HG03103 (cell line): ENCODE data around the gene HOXB2.

Experiments used
- ATAC-seq: cut with Tn5 transposase; IDR thresholded peaks from one replicate; pipeline ENCODE4 v1.9.1; 2021; ENCODE audit warnings: low read depth; ENCODE audit not compliant: unreplicated experiment

The HOXB2 gene

GRCh38 chr17:48579760-48580554 is 35.0 kb upstream of the HOXB2 start:
- no peak for ATAC-seq

GRCh38 chr17:48579471-48579759 is 34.5 kb upstream of the HOXB2 start:
- no peak for ATAC-seq

GRCh38 chr17:48578616-48579470 is 33.9 kb upstream of the HOXB2 start:
- no peak for ATAC-seq

DNA sequence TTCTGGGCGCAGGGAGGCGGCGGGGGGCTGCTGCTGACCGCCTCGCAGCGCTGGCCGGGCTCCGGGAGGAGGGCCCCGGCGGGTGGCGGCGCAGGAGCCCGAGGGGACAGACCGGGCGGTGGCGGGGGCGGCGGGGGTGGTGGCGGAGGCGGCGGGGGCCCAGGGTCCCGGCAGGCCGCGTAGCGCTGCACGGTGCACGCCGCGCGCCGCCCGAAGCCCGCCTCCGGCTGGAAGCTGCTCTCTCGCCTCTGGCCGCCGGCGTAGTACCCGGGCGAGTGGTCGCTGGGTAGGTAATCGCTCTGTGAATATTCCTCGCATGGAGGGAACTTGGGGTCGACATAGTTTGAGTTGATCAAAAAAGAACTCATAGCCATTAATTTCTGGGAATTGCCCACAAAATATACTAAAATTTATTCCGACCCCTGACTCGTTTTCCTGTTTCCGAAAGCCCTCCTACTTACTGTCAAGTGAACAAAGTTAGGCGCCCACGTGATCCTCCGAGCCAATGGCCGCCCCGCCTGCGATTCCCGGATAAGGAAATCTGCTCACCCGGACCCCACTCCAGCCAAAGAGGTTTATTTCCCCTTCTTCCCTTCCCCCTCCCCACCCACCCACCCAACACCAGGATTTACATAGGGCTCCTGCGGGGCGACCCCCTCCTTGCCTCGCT is 33.2 kb upstream of the HOXB2 start, which contains the start of gene HOXB4:
HOXB4 (minus strand) TSS at position 405 of the 670 bp plus-strand sequence; CDS start at position 374, 31 bp downstream.
- ATAC-seq = no peak

- no peak for ATAC-seq
These were observed 32.5 kb upstream of the HOXB2 start for GRCh38 chr17:48577330-48577945.

GRCh38 chr17:48576479-48577309 is 31.8 kb upstream of the HOXB2 start:
- no peak for ATAC-seq

- no peak for ATAC-seq
These were observed 31.0 kb upstream of the HOXB2 start for GRCh38 chr17:48575673-48576478.

DNA sequence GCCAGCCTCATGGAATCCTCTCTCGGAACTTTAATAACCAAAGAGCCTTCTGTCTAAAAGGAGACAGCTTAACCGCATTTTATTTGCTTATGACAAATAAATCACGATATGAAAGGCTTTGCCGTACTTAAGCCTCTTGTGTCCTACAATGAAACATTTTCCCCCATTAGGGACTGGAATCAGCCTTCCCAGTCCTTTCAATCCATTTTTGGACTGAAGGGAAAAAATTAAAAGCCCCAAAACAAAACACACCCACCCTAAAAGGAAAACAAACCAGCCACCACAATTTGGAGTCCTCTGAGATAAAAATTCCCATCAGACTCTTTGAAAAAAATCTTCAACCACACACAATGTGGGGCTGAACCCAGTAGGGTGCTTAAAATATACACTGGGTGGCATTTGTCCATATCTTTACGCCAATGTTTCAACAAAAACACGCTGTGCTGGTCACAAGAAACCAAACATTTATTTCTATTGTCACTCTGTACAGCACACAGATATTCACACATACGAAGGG is 30.2 kb upstream of the HOXB2 start:
- no peak for ATAC-seq

GRCh38 chr17:48574505-48575065 is 29.7 kb upstream of the HOXB2 start:
- no peak for ATAC-seq

DNA sequence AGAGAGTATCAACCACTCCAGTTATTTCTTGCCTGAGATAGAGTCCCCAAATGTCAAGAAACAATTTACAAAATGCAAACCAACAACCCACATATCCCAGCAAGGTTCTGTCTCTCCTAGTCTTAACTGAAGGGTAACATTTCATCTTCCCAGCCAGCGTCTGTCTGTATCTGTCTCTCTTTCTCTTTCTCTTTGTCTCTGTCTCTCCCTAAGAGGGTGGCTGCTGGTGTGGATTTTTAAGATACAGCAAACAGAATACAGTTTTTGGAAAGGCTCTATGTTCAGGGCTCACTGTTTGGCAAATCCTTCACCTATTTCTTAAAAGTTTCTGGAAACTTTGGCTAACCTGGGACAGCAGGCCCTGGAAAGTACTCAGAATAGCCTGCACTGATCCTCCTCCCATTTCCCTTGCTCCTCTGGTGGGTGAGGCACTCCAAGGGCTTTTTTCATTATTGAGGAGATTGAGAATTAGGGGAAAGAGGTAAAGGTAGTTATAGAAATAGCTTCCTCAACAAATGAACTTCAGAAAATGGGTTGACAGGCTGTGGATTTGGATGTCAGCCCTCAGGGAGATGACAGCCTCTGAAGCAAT is 27.0 kb upstream of the HOXB2 start:
- ATAC-seq = no peak

DNA sequence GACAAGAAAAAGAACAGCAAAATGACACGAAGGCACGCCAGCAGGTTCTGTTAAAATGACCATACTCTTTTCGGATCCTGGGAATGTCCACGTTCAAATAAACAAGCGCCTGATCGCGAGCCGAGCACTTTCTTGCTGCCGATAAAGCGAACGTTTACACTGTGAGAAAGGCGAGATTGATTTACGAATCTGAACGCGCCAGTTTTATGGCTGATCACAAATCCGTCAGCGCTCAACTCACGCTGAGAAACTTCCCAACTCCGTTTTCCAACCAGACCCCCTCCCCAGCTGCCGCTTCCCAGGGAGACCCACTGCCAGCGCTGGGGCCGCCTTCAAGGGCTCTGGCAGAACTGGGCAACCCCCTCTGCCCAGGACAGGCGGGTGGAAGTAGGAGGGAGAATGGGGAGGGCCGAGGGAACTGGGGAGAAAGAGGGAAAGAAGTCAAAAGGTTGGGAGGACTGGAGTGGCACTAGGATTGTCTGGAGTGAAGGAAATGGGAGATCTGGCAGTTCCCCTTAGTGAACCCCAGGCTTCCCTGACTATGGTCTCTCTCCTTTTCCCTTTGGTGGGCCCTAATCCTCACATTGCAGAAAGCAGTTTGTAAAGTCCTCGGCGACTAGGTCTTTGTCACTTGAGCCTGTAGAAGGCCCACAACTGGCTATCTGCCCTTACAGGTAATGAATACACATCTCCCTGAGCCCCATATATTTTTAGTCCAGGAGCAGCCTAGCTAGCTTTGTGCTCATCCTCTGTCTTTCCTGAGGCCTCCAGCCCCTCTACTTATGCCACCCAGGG is 26.3 kb upstream of the HOXB2 start:
- no peak for ATAC-seq

- ATAC-seq = no peak
These were observed 25.6 kb upstream of the HOXB2 start for GRCh38 chr17:48570325-48571023.

GRCh38 chr17:48569674-48570324 is 24.9 kb upstream of the HOXB2 start:
- no peak for ATAC-seq

DNA sequence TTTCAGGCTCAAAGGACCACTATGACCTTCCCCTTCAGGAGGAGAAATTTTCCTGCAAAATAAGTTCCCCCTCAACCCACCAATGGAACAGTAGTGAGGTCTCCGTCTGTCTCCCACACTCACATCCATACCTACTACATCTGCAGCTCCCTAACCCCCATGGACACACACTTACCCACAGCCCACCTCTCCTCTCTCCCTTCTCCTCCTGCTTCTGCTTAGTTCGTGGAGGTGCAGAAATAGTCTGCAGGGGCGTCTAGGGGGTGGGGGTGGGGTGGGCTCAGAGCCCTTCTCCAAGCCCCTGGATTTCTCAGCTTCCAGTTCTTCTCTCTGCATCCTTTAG is 24.3 kb upstream of the HOXB2 start:
- no peak for ATAC-seq

GRCh38 chr17:48568499-48569239 is 23.8 kb upstream of the HOXB2 start:
- no peak for ATAC-seq
